Measurements from ENCODE around the gene AUTS2.

- TF ChIP-seq POLR2A (IDR thresholded peaks at IDR 0.05; ENCODE audit: low read depth, low read length) (no peak), POLR2AphosphoS5 (IDR thresholded peaks at IDR 0.05; ENCODE audit: low read depth, low read length) (no peak), TAF1 (IDR thresholded peaks at IDR 0.05; ENCODE audit: borderline replicate concordance, low read depth, low read length) (no peak)
Measured at GRCh38 chr7:70766694-70767093, 1168.4 kb downstream of the AUTS2 start.
